MM.1S (cell line): Measurements from ENCODE around the gene LRRC37A.
A peak's percentile ranks its signal among the peaks of the same experiment; 100 is the strongest.

Experiments
- DNase-seq: peaks from one replicate; pipeline ENCODE4 v3.0.0-alpha.2; 2015
- H2AFZ ChIP-seq: fragments of 300-600 bp; sonication (generic); 2 replicates; pipeline ENCODE4 v1.6.0; 2016; ENCODE audit warnings: antibody characterized with exemption, low read length
- H3F3A ChIP-seq: fragments of 300-600 bp; sonication (generic); 2 replicates; pipeline ENCODE4 v1.6.1; 2016; ENCODE audit warnings: mild to moderate bottlenecking, antibody characterized with exemption, low read length, moderate library complexity, mixed read lengths; ENCODE audit not compliant: insufficient read depth
- H3K27ac ChIP-seq: fragments of 300-600 bp; sonication (generic); 2 replicates; pipeline ENCODE4 v1.5.1; 2016; ENCODE audit warnings: mild to moderate bottlenecking, low read length
- H3K27me3 ChIP-seq: fragments of 300-600 bp; sonication (generic); replicated peaks from 2 replicates; pipeline ENCODE4 v1.6.0; 2016; ENCODE audit warnings: low read length; ENCODE audit not compliant: insufficient read depth
- H3K36me3 ChIP-seq: fragments of 300-600 bp; sonication (generic); replicated peaks from 2 replicates; pipeline ENCODE4 v1.6.1; 2016; ENCODE audit warnings: mild to moderate bottlenecking, low read length, mixed read lengths; ENCODE audit not compliant: insufficient read depth
- H3K4me1 ChIP-seq: fragments of 300-600 bp; sonication (generic); 2 replicates; pipeline ENCODE4 v1.6.1; 2016; ENCODE audit warnings: low read length, mixed read lengths
- H3K4me2 ChIP-seq: fragments of 300-600 bp; sonication (generic); 2 replicates; pipeline ENCODE4 v1.6.0; 2016; ENCODE audit warnings: low read depth, low read length
- H3K4me3 ChIP-seq: fragments of 300-600 bp; sonication (generic); 2 replicates; pipeline ENCODE4 v1.5.1; 2016; ENCODE audit warnings: low read length, mixed read lengths
- H3K79me2 ChIP-seq: fragments of 300-600 bp; sonication (generic); 2 replicates; pipeline ENCODE4 v1.6.1; 2016; ENCODE audit warnings: mixed run types, low read length, mixed read lengths
- H3K9ac ChIP-seq: fragments of 300-600 bp; sonication (generic); 2 replicates; pipeline ENCODE4 v1.6.1; 2016; ENCODE audit warnings: low read length, mixed read lengths
- H3K9me2 ChIP-seq: fragments of 300-600 bp; sonication (generic); replicated peaks from 2 replicates; pipeline ENCODE4 v1.6.1; 2016; ENCODE audit warnings: mild to moderate bottlenecking, low read length, mixed read lengths; ENCODE audit not compliant: insufficient read depth
- H3K9me3 ChIP-seq: fragments of 300-600 bp; sonication (generic); replicated peaks from 2 replicates; pipeline ENCODE4 v1.6.1; 2016; ENCODE audit warnings: mild to moderate bottlenecking, low read length, mixed read lengths; ENCODE audit not compliant: insufficient read depth
- H4K20me1 ChIP-seq: fragments of 300-600 bp; sonication (generic); 2 replicates; pipeline ENCODE4 v1.6.1; 2016; ENCODE audit warnings: mild to moderate bottlenecking, low read length, moderate library complexity, mixed read lengths; ENCODE audit not compliant: insufficient read depth
- CTCF ChIP-seq: fragments of 300-600 bp; sonication (generic); IDR thresholded peaks from 2 replicates; pipeline ENCODE4 v1.5.1; 2016; ENCODE audit warnings: antibody characterized with exemption, low read length, mixed read lengths
- EZH2 ChIP-seq: fragments of 300-600 bp; sonication (generic); optimal IDR thresholded peaks from 2 replicates; pipeline ENCODE3; 2017; ENCODE audit warnings: low read depth, mild to moderate bottlenecking, antibody characterized with exemption, low read length, mixed read lengths
- EZH2phosphoT487 ChIP-seq: fragments of 300-600 bp; sonication (generic); IDR thresholded peaks from 2 replicates; pipeline ENCODE4 v1.6.1; 2018; ENCODE audit warnings: antibody characterized with exemption, low read length

The LRRC37A gene

DNA sequence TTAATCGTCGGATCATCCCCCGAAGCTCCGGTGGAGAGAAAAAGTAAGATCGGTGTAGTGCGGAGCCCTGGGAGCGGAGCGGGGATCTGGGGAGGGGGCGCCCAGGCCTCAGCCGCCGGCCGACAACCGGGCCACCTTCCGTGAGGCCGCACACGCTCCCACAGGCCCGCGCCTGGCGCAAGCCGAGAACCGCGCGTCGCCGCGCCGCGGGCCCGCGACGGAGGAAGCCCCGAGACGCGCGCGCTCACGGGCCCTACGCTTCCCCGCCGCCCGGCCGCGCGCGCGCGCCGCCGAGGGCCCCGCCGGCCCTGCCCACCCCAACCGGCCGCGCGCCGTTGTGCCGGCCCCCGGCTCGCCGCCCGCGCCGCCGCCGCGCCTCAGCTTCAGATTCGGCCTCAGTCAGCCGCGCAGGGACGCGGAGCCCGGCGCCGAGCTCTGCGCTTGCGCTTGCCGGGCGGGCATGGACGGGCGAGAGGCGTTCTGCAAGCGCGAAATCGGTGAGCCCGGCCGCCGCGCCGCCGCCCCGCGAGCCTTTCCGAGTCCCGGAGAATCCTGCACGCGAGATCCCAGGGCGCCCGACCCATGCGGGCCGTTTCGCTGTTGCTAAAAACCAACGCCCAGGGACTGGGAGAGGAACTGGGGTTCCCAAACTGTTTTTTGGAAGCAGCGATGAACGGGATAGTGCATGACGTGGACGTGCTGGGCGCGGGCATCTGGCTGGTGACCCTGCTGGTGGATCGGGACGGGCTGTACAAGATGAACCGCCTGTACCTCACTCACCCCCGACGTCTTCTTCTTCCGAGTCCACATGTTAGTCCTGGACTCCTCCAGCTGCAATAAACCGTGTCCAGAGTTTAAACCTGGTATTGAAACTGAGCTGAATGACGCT lies 28.0 kb upstream of the LRRC37A start:
- peak overlapping the region; percentile 66 for H3K27ac ChIP-seq
- H3K9me2 ChIP-seq, result no peaks in the 10 kb centered on the region
- TF ChIP-seq EZH2 (no peak), CTCF (no peak), EZH2phosphoT487 (no peak)
- H3K36me3 ChIP-seq, result no peaks in the 10 kb centered on the region
- H3K4me2 ChIP-seq, result peak overlapping the region; percentile 87
- H4K20me1 ChIP-seq, result no peaks in the 10 kb centered on the region
- H3K4me3 ChIP-seq, result peak overlapping the region; percentile 90
- peak overlapping the region; percentile 97 for H2AFZ ChIP-seq
- no peaks in the 10 kb centered on the region for H3K9me3 ChIP-seq
- peak; percentile 89 for DNase-seq
- peaks cover 10% of the 10 kb centered on the region for H3F3A ChIP-seq
- peaks cover 10% of the 10 kb centered on the region; the same call in 1 of the 2 replicates for H3K4me1 ChIP-seq
- H3K9ac ChIP-seq, result peak overlapping the region; percentile 73
- H3K27me3 ChIP-seq, result no peaks in the 10 kb centered on the region
- no peaks in the 10 kb centered on the region for H3K79me2 ChIP-seq

DNA sequence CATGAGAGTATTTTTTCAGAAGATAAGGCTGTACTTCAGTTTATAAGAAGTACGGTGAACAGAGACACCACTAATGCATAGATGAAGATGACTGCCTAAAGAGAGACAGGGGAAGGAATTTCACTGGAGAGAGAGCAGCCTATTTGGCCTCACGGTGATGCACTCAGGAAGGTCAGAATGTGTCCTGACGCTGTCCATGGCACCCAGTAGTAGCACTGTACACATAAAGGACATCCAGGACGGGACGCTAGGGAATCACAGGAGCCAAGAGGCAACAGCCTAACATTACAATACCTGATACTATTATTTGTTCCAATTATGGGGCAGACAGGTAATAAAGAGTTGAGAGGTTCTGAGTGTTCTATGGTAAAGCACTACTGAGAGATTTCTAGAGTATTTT lies 24.9 kb upstream of the LRRC37A start:
- Histone ChIP-seq H3K4me3 (no peak overlapping the region), H3K9ac (no peak overlapping the region), H3K4me1 (peaks cover 4% of the 10 kb centered on the region; the same call in 1 of the 2 replicates), H3K79me2 (no peaks in the 10 kb centered on the region), H3K9me2 (no peaks in the 10 kb centered on the region), H4K20me1 (no peaks in the 10 kb centered on the region), H3F3A (peaks cover 10% of the 10 kb centered on the region), H3K27me3 (no peaks in the 10 kb centered on the region), H3K4me2 (no peak overlapping the region), H3K9me3 (no peaks in the 10 kb centered on the region), H3K36me3 (no peaks in the 10 kb centered on the region), H2AFZ (no peak overlapping the region), H3K27ac (no peak overlapping the region)
- no peak for DNase-seq
- TF ChIP-seq EZH2, result no peak
- no peak for TF ChIP-seq CTCF
- TF ChIP-seq EZH2phosphoT487, result no peak

GRCh38 chr17:46273541-46274236 lies 21.2 kb upstream of the LRRC37A start:
- TF ChIP-seq EZH2 (no peak), CTCF (no peak), EZH2phosphoT487 (no peak)
- H3F3A ChIP-seq, result no peaks in the 10 kb centered on the region

More at GRCh38 chr17:46273541-46274236, 21.2 kb upstream of the LRRC37A start:
- Histone ChIP-seq H3K79me2 (no peaks in the 10 kb centered on the region), H2AFZ (no peak overlapping the region), H3K4me2 (no peak overlapping the region), H3K4me1 (no peaks in the 10 kb centered on the region), H3K27me3 (no peaks in the 10 kb centered on the region), H3K4me3 (no peak overlapping the region), H3K9me2 (no peaks in the 10 kb centered on the region), H3K36me3 (no peaks in the 10 kb centered on the region), H3K9ac (no peak overlapping the region), H4K20me1 (no peaks in the 10 kb centered on the region), H3K9me3 (no peaks in the 10 kb centered on the region), H3K27ac (no peak overlapping the region)
- no peak for DNase-seq
